Parathyroid adenoma (tissue), 2 donors: ENCODE results near the gene LPGAT1.

Experiments
- H2AFZ ChIP-seq: fragments of 300-600 bp; sonication (generic); one replicate; pipeline ENCODE4 v1.7.0; 2017; ENCODE audit warnings: antibody characterized with exemption, mild to moderate bottlenecking
- H3K27ac ChIP-seq: fragments of 300-600 bp; sonication (generic); one replicate; pipeline ENCODE4 v1.7.0; 2017
- H3K27me3 ChIP-seq: fragments of 300-600 bp; sonication (generic); one replicate; pipeline ENCODE4 v1.7.0; 2017; ENCODE audit warnings: low read length; ENCODE audit not compliant: control insufficient read depth, insufficient read depth
- H3K36me3 ChIP-seq: fragments of 300-600 bp; sonication (generic); one replicate; pipeline ENCODE4 v1.7.0; 2017; ENCODE audit warnings: low read length; ENCODE audit not compliant: control insufficient read depth, insufficient read depth
- H3K4me1 ChIP-seq: fragments of 300-600 bp; sonication (generic); one replicate; pipeline ENCODE4 v1.7.0; 2017; ENCODE audit warnings: control low read depth
- H3K4me2 ChIP-seq: fragments of 300-600 bp; sonication (generic); one replicate; pipeline ENCODE4 v1.7.0; 2017; ENCODE audit warnings: low read length
- H3K4me3 ChIP-seq: fragments of 300-600 bp; sonication (generic); one replicate; pipeline ENCODE4 v1.7.0; 2017; ENCODE audit warnings: low read depth, low read length
- H3K79me2 ChIP-seq: fragments of 300-600 bp; sonication (generic); one replicate; pipeline ENCODE4 v1.7.0; 2017; ENCODE audit warnings: control low read depth
- H3K9ac ChIP-seq: fragments of 300-600 bp; sonication (generic); one replicate; pipeline ENCODE4 v1.7.0; 2017; ENCODE audit warnings: mild to moderate bottlenecking
- H3K9me3 ChIP-seq: fragments of 300-600 bp; sonication (generic); one replicate; pipeline ENCODE4 v1.7.0; 2017; ENCODE audit warnings: low read length; ENCODE audit not compliant: control insufficient read depth
- CTCF ChIP-seq: fragments of 300-600 bp; sonication (generic); IDR thresholded peaks from one replicate; pipeline ENCODE4 v1.7.0; 2017; ENCODE audit warnings: antibody characterized with exemption, mild to moderate bottlenecking
- donor health status: primary hyperparathyroidism.

LPGAT1 gene

DNA sequence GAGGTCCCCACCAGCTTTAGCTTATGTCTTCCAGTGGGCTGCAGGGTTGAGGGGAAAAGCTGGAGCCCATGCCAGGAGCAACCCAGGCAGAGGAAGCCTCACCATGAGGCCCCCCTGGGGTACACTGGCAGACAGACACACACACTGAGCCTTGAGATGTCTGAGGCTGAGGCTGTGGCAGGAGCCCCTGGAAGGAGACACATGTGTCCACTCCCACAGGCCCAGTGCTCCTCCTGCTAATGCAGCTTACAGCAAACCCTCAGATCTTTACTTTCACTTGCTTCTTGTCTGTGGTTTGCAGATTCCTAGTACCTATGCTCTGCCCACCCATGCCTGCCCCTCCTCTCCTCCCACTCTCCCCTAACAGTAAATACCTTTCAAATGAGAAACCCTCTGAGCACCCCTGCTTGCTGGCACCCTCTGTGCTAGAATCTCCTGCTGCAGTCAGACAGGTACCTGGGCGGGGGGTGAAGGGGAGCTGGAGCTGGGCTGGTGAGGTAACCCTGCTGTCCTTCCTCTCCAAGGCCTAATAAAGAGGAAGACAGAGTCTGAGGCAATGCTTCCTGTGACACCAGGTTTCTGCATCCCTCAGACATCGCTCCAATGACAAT lies 91.8 kb downstream of the LPGAT1 start:
- Histone ChIP-seq H3K36me3 (no peaks in the 10 kb centered on the region), H3K4me3 (no peak overlapping the region), H3K79me2 (no peaks in the 10 kb centered on the region), H3K4me2 (no peak overlapping the region), H2AFZ (no peak overlapping the region), H3K27me3 (no peaks in the 10 kb centered on the region), H3K4me1 (no peaks in the 10 kb centered on the region), H3K27ac (no peak overlapping the region), H3K9ac (no peak overlapping the region), H3K9me3 (no peaks in the 10 kb centered on the region)
- no peak for TF ChIP-seq CTCF

DNA sequence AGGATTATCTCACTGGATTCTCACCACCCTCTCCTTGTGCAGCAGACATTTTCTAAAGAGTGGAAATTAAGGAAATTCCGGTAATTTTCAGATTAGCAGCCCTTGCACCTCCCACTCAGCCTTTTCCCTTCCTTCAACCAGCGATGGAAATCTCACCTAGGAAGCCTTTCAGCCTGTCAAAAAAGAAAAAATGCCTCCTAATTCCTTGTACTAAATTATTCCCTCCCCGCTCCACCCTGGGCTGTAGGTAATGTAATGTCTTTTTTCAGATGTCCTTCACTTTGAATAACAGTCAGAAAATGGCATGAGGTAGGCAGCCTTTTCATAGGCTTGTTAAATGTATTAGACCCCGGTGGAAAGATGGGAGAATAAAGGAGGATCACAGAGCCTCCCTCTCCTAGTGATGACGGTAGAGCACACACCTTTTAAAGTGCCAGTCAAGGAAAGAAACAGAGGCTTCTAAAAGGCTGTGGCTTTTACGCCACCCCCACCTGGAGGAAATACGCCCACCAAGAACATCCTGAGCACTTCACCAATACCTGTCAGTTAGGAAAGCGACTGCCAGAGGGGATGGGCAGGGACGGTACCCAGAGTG lies 92.4 kb downstream of the LPGAT1 start:
- no peak overlapping the region for H3K9ac ChIP-seq
- H3K79me2 ChIP-seq: no peaks in the 10 kb centered on the region
- no peaks in the 10 kb centered on the region for H3K36me3 ChIP-seq
- H3K9me3 ChIP-seq: no peaks in the 10 kb centered on the region
- no peaks in the 10 kb centered on the region for H3K27me3 ChIP-seq
- no peak overlapping the region for H3K4me2 ChIP-seq
- no peak overlapping the region for H3K27ac ChIP-seq
- no peaks in the 10 kb centered on the region for H3K4me1 ChIP-seq
- H2AFZ ChIP-seq: no peak overlapping the region
- H3K4me3 ChIP-seq: no peak overlapping the region
- TF ChIP-seq CTCF: no peak

- H3K9me3 ChIP-seq: no peaks in the 10 kb centered on the region
- no peak overlapping the region for H2AFZ ChIP-seq
- H3K4me1 ChIP-seq: no peaks in the 10 kb centered on the region
- no peak overlapping the region for H3K4me2 ChIP-seq
- H3K27me3 ChIP-seq: no peaks in the 10 kb centered on the region
- no peak overlapping the region for H3K27ac ChIP-seq
- H3K4me3 ChIP-seq: no peak overlapping the region
- no peaks in the 10 kb centered on the region for H3K79me2 ChIP-seq
- no peaks in the 10 kb centered on the region for H3K36me3 ChIP-seq
- no peak overlapping the region for H3K9ac ChIP-seq
- no peak for TF ChIP-seq CTCF
Observed at GRCh38 chr1:211737115-211738035, 93.2 kb downstream of the LPGAT1 start.

DNA sequence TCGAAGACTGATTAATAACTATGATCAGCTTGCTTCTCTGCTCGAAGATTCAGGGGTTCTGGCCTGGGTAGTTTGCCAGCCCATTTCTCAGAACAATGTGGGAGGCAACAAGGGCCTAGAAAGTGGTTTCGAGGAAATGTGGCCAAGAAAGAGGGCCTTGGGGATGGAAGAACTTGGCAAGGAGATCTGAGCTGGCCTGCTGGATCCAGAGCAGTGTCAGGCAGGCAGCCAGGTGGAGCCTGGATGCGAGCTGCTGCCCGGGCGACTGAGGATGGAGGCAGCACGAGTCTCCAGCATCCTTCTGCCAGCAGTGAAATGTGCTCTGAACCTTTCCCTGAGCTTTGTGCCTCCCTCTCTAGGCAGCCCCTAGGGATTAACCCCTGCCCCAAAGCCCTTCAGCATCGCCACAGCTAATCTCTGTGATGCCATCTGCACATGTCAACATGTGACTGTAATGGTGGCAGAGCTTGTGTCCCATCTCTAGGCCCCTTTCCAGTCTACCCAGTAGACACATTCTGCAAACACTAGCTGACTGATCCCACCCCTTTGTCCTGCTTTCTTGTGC lies 94.1 kb downstream of the LPGAT1 start:
- H3K9ac ChIP-seq: no peak overlapping the region
- TF ChIP-seq CTCF: no peak
- H3K9me3 ChIP-seq: no peaks in the 10 kb centered on the region
- H3K79me2 ChIP-seq: no peaks in the 10 kb centered on the region
- no peaks in the 10 kb centered on the region for H3K4me1 ChIP-seq
- no peaks in the 10 kb centered on the region for H3K27me3 ChIP-seq
- no peaks in the 10 kb centered on the region for H3K36me3 ChIP-seq
- H3K4me3 ChIP-seq: no peak overlapping the region
- H3K4me2 ChIP-seq: no peak overlapping the region
- H3K27ac ChIP-seq: no peak overlapping the region
- H2AFZ ChIP-seq: no peak overlapping the region
